Measurements from ENCODE around the gene SH3RF3.

The SH3RF3 gene

GRCh38 chr2:109397893-109398292, 268.9 kb downstream of the SH3RF3 start:
- no peak for DNase-seq (ENCODE audit: low read depth)

DNA sequence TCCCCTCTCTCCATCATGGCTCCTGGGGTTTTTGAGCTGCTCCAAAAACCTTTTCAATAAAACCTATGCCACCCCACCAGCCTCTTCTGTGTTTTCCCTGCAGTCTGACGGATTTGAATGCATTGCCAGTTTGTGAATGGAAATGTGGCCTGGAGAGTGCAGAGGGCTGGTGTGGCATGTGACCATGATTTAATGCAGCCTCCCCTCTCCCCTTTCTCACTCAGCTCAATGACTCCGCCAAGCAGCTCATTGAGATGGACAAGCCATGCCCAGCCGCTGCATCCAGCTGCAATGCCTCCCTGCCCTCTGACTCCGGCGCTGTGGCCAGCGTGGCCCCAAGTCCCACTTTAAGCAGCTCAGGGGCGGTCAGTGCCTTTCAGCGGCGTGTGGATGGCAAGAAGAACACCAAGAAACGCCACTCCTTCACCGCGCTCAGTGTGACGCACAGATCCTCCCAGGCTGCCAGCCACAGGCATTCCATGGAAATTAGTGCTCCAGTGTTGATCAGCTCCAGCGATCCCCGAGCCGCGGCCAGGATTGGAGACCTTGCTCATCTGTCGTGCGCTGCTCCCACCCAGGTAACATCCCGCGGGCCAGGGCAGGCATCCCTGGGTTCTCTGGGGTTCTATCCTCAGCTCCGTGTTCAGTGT, 269.5 kb downstream of the SH3RF3 start:
- no peak for DNase-seq (ENCODE audit: low read depth)

- DNase-seq (ENCODE audit: low read depth) = no peak
These were observed 270.1 kb downstream of the SH3RF3 start for GRCh38 chr2:109399066-109399465.

GRCh38 chr2:109400102-109400501, 271.1 kb downstream of the SH3RF3 start:
- DNase-seq (ENCODE audit: low read depth) = no peak

GRCh38 chr2:109401370-109401769, 272.4 kb downstream of the SH3RF3 start:
- DNase-seq (ENCODE audit: low read depth) = no peak

- no peak for DNase-seq (ENCODE audit: low read depth)
These were observed 273.2 kb downstream of the SH3RF3 start for GRCh38 chr2:109402180-109402579.

GRCh38 chr2:109402980-109403840, 274.2 kb downstream of the SH3RF3 start:
- no peak for DNase-seq (ENCODE audit: low read depth)

GRCh38 chr2:109403841-109404201, 274.8 kb downstream of the SH3RF3 start:
- no peak for DNase-seq (ENCODE audit: low read depth)

DNA sequence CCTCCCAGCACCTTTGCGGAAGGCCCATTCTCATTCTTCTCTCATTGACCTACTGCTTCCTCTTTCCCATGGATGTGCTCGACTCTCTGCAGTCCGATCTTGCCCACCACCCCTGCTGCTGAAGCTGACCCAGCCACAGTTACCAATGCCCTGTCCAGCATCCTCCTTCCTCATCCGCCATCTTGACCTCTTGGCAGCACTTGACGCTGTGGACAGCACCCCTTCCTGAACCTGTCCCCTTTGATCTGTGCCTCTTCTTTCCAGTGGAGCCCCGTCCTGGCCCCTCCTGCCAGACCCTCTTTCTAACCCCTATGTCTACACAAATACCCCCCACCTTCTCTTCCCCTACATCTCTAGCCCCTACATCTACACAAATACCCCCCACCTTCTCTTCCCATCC, 275.7 kb downstream of the SH3RF3 start:
- no peak for DNase-seq (ENCODE audit: low read depth)

DNA sequence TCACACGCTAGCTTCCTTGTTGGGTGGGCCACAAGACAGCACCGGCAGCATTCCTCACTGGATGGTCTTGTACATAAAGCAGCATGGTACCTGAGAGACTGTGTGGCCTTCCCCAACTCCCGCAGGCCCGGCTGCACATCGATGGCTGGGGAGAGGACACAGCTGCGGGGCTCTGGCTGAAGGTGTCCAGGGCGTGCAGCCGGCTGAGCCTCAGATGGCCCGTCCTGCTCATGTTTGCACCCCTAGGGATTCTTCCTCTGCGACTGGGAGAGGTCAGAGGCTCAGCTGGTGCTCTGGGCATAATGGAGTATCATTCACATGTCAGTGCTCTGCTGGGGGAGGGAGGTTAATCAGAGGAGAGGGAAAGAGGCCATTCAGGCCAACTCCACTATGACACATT, 276.9 kb downstream of the SH3RF3 start:
- DNase-seq (ENCODE audit: low read depth) = no peak

DNA sequence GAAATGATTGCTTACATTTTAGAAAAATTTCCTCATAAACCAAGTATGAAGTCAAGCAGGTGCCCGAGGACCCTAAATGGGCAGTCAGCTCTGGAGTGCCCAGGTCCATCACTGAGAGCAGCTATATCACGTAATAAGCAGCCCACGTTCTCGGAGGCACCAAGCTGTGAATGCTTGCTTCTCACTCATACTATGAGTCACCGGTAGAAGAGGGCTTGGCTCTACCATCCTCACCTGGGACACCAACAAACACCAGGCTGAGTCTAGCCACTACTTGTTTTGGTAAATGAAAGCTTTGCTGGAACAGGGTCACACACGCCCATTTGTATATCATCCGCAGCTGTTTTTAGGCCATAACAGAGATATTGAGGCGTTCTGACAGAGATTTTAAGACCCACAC, 277.3 kb downstream of the SH3RF3 start:
- DNase-seq (ENCODE audit: low read depth) = no peak

GRCh38 chr2:109407276-109408042, 278.5 kb downstream of the SH3RF3 start:
- no peak for DNase-seq (ENCODE audit: low read depth)

DNA sequence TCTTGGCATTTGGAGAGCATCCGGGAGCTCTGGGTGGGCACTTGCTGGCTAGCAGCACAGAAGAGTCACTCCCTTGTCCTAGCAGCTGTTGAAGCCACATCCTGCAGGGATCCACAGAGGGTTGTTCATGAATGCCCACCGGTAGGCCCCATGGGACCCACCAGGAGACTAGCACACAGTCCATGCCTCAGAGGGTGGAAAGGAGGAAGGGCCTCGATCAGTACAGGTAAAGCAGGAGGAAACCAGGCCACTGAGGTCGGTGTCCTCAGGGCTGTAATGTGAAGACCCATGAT, 279.0 kb downstream of the SH3RF3 start:
- DNase-seq (ENCODE audit: low read depth) = no peak

DNA sequence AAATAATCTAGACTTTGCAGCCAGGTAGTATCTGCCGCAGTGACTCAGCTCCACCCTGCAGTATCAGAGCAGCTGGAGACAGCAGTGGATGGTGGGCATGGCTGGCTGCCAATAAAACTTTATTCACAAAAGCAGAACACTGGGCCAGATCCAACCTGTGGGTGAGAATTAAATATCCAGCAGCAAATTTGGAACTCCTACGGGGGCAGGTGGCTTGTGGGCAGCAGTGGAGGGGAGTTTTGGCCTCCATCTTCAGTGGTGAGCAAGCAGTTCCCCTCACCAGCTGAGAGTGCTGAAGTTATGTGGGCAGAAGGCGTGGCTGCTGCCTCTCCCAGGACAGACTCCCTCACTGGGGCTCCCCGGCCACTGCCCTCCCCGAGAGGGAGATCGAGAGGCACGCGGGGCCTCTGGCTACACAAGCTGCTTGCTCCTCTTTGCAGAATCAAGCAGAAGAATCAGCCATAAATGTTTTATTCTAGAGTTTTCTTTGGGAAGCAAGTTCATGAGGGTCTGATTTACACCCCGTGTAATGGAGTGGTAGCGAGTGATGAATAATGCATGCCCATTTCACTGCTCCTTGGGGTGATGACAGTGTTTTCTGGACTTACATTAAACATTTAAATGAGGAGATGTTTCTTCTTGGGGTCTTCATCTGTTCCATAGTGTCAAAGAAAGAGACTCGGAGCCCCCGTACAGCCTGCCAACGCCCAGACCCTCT, 280.5 kb downstream of the SH3RF3 start:
- no peak for DNase-seq (ENCODE audit: low read depth)

DNA sequence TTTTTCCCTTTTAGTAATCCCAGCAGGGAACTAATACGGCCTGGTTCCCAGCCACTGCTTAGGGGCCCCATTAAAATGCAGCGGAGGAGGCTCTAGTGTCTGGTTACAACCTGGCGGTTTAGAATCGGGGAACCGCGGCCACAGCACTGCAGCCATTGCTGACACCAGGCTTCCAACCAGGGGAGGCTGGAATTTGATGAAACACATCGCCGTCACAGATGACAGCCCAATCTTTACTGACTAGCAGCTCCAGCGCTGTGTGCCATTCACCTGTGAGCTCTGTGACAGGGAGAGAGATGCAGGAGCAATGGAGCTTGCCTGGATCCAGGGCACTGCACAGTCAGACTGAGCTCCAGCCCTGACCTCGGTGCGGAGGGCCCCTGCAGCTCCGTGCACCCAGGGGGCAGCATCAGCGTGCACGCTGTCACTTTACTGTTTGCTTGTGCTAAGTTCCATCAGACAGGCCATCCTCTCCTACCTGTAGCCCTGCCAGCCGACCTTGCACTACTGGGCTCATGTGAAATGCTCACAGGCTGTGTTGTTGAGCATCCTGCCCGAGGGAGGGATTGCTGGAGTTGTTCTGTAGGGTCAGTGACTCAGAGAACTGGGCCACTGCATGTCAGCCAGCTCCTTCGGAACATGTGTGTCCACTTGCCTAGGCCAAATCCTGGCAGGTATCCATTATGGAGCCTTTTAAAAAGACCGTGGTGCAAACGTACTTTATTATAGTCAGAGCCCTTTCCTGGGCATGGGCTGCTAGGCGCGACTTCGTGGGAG, 281.2 kb downstream of the SH3RF3 start:
- DNase-seq (ENCODE audit: low read depth) = no peak

DNA sequence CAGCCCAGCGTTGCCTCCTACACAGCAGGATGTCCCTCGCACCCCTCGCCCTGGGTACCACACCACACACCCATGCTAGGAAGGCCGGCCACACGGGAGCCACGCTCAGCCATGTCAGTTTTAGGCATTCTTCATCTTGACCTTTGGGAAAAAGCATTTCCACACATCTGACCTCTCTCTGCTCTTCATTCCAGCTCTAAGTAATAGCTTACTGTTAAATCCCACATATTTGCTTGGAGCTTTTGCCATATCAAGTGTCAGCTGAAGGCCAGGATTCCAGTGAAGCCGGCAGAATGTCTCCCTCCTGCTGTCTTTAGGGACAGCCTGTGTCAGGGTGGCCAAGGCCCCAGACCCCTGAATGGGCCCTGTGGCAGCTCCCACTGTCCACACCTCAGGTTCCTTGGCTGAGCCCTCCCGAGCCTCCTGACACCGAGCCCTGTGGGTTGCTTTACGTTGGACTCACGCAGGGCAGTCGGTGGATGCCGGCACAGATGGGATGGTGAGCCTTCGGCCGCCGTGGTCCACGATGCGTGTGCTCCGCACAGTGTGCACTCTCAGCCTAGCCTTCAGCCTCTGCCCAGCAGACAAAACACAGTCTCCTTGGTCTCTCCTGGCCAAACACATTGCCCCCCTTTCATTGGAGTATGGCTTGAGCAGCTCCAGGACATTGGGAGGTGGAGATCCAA, 282.8 kb downstream of the SH3RF3 start:
- no peak for DNase-seq (ENCODE audit: low read depth)

GRCh38 chr2:109415581-109416013, 286.6 kb downstream of the SH3RF3 start:
- no peak for DNase-seq (ENCODE audit: low read depth)

GRCh38 chr2:109417701-109418335, 288.8 kb downstream of the SH3RF3 start:
- no peak for DNase-seq (ENCODE audit: low read depth)

DNA sequence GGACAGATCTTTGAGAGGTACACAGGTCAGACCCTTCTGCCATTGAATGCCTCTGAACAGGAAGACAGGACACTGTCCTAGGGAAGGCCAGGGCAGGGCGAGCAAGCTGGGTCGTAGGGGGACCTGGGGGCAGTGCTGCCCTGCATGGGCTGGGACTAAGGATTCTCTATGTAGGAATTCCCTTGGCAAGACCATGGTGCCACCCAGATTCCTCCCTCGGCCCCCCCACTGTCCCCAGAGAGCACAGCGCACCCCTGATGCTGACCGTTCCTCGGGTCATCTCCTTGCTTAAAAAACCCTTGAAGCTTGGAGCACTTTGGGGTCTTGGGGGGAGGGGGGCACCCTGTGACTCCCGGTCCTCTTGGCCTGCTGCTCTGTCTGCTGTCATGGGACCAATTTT, 289.7 kb downstream of the SH3RF3 start:
- no peak for DNase-seq (ENCODE audit: low read depth)

DNA sequence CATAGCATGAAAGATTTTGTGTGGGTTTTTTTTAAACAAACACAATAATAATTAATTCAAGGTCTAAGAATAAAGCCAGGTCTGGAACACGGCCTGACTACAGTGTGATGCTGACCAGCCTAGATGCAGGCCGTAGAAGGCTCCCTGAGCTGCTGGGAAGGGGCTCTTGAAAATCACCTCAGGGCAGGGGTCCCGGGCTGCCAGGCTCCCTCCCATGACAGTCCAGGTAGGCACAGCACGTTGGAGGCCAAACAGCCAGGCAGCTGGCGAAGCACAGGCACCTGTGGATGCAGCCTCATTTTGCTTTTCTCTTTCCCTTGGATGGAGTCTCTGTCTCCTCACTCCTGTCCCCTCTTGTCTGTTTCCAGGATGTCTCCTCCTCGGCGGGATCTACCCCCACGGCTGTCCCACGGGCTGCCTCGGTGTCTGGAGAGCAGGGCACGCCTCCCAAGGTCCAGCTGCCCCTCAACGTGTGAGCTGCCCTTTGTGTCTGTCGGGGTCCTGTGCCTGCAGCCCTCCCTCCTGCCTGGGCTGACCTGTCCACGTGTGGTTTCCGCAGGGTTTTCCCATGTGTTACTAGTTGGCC, 290.3 kb downstream of the SH3RF3 start:
- no peak for DNase-seq (ENCODE audit: low read depth)

Data from stimulated activated CD8-positive, alpha-beta memory T cell treated with anti-CD3 and anti-CD28 coated beads, Interleukin-4, amount 100 ng/mL, for 24 hours (primary cell).